Activated T-helper 1 cell treated with anti-CD3 and anti-CD28 coated beads, Interleukin-12 subunit alpha, Interleukin-12 subunit beta, Interleukin-2, Interleukin-4 antibody, amounts not matched to agents 30 ng/mL and 10 ng/mL and 1 ng/mL, durations not matched to agents 14 hours and 24 hours and 36 hours (primary cell): ENCODE measurements around the gene CACNA1B. TPM values are rescaled to one million over a fixed set of nuclear protein-coding genes. Genes with fewer than 3 reads are reported as not detected.
"Not testable (repeated sequence)": the region's sequence is repeated elsewhere in the genome, so short reads cannot be mapped to it uniquely, and the experiment has no call there.

Experiments used
- DNase-seq: peaks from one replicate; pipeline ENCODE4 v3.0.0; 2021; ENCODE audit warnings: low spot score
- H3K27ac Mint-ChIP-seq: one replicate; pipeline ENCODE4 v1.8.0; 2021; ENCODE audit warnings: mild to moderate bottlenecking, mixed read lengths
- H3K27me3 Mint-ChIP-seq: one replicate; pipeline ENCODE4 v1.8.0; 2022; ENCODE audit warnings: mild to moderate bottlenecking, moderate library complexity, mixed read lengths; ENCODE audit not compliant: insufficient read depth
- H3K36me3 Mint-ChIP-seq: one replicate; pipeline ENCODE4 v1.8.0; 2021; ENCODE audit warnings: low read depth, mixed read lengths
- H3K4me1 Mint-ChIP-seq: one replicate; pipeline ENCODE4 v1.8.0; 2021; ENCODE audit warnings: low read depth, mixed read lengths
- H3K4me3 Mint-ChIP-seq: one replicate; pipeline ENCODE4 v1.8.0; 2021; ENCODE audit warnings: mild to moderate bottlenecking, moderate library complexity, mixed read lengths
- H3K9me3 Mint-ChIP-seq: one replicate; pipeline ENCODE4 v1.8.0; 2021; ENCODE audit warnings: mixed read lengths
- intact Hi-C: fragments of 100-400 bp; cut with micrococcal nuclease; formaldehyde crosslinking; loops from one replicate; pipeline ENCODE4 v1.15.1; 2024
- total RNA-seq: library from RNA; stranded (reverse); gene quantifications from 2 replicates; pipeline ENCODE4 v1.2.3, GENCODE V29; 2022

The CACNA1B gene
- total RNA-seq, 1 donor from 2014 or later, result not detected

DNA sequence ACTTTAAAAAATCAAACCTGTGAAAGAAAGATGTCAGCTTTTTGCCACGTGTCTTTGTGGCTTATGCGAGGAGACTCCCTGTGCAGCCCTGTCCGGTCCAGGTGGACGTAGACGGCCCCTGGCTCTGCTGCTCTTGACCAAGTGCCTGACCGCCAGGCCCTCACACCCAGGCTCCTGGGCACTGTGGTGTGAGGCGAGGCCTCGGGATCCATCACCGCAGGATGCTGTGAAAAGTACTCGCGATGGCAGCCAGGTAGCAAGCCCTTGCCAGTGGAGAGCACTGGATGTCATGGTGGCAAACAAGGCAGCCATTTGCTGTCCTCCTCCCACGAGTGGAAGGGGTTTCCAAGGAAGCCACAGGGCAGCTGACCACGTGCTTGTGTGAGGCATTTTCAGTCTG, 245.1 kb downstream of the CACNA1B start:
- no peaks in the 10 kb centered on the region for H3K4me1 Mint-ChIP-seq
- no peak for DNase-seq
- H3K27me3 Mint-ChIP-seq, result no peaks in the 10 kb centered on the region
- H3K27ac Mint-ChIP-seq, result no peak overlapping the region
- no peaks in the 10 kb centered on the region for H3K9me3 Mint-ChIP-seq
- no peaks in the 10 kb centered on the region for H3K36me3 Mint-ChIP-seq
- intact Hi-C loops, result no loop called here
- no peak overlapping the region for H3K4me3 Mint-ChIP-seq

DNA sequence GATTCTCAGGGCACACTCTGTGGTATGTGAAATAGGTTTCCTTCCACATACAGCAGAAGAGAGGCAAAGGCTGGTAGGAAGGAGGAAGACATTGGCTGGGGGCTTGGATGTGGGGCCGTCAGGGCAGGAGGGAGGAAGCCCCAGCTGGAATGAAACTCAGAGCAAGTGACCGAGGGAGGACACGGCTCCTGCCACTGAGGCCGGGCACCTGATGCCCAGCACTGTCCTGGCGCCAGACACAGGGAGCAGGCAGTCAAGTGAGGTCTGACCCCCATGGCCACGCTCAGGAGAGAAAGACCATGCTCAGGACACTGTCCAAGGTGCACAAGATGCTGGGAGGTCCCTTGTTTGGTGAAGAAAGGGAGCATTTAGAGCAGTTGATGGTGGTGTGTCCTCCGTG, 245.5 kb downstream of the CACNA1B start:
- DNase-seq, result no peak
- no peaks in the 10 kb centered on the region for H3K27me3 Mint-ChIP-seq
- no peak overlapping the region for H3K27ac Mint-ChIP-seq
- intact Hi-C loops, result no loop called here
- no peak overlapping the region for H3K4me3 Mint-ChIP-seq
- no peaks in the 10 kb centered on the region for H3K9me3 Mint-ChIP-seq
- no peaks in the 10 kb centered on the region for H3K4me1 Mint-ChIP-seq
- no peaks in the 10 kb centered on the region for H3K36me3 Mint-ChIP-seq

DNA sequence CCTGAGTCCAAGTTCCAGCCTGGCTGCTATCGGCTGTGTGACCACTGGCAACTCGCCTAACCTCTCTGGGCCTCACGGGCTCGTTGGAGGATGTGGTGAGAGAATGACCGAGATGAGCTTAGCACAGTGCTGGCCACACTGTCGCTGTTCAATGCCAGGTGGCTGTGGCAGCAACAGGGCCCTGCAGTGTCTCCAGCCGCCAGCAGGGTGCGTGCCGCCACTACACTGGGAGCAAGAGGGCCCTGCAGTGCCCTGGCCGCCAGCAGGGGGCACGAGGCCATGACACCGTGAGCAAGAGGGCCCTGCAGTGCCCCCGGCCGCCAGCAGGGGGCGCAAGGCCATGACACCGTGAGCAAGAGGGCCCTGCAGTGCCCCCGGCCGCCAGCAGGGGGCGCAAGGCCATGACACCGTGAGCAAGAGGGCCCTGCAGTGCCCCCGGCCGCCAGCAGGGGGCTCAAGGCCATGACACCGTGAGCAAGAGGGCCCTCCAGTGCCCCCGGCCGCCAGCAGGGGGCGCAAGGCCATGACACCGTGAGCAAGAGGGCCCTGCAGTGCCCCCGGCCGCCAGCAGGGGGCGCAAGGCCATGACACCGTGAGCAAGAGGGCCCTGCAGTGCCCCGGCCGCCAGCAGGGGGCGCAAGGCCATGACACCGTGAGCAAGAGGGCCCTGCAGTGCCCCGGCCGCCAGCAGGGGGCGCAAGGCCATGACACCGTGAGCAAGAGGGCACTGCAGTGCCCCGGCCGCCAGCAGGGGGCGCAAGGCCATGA, 248.7 kb downstream of the CACNA1B start:
- H3K4me1 Mint-ChIP-seq, H3K27me3 Mint-ChIP-seq, H3K36me3 Mint-ChIP-seq, H3K27ac Mint-ChIP-seq, H3K9me3 Mint-ChIP-seq, intact Hi-C loops, H3K4me3 Mint-ChIP-seq: not testable (repeated sequence)
- peak; percentile 44 for DNase-seq

DNA sequence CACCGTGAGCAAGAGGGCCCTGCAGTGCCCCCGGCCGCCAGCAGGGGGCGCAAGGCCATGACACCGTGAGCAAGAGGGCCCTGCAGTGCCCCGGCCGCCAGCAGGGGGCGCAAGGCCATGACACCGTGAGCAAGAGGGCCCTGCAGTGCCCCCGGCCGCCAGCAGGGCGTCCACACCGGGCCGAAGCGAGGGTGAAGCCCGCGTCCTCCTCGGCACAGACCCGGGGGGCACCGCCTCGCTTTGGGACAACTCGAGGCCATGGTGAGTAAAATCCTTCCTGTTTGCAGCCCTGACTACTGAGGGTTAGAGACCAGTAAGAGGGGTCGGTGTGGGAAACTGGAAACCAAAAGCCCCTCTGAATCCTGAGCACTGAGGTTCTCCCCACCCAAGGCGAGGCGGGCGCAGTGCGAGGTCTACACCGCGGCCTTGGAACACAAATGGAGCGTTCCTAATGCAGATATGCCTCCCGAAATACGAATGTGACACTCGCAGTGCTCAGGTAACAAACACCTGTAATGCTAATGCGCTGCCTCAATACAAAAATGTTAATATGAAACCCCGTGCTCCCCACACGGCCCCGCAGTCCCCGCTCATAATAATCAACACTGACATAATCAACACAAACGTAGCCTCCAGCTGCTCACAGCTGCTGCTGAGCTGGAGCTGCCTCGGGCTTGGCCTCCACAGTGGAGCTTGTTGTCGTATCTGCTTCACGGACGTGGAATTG, 249.4 kb downstream of the CACNA1B start:
- H3K4me3 Mint-ChIP-seq, H3K9me3 Mint-ChIP-seq, H3K36me3 Mint-ChIP-seq, H3K27ac Mint-ChIP-seq, intact Hi-C loops, H3K4me1 Mint-ChIP-seq, DNase-seq, H3K27me3 Mint-ChIP-seq: not testable (repeated sequence)

DNA sequence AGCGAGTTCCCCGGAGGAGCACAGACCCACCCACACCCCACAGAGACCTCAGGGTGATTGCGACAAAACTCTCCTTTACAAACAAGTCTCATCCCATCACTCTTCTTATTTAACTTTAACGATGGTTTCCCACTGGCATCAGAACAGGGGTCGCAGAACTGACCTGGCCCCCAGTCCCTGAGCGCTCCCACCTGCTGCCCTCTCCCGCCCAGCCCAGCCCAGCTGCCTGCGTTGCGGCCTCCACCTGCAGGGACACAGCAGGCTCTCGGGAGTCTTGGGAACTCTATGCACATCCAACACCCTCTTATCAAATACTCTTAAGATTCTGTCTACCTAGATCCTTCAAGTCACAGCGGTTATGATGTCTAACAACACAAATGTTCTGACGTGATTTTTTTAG, 250.4 kb downstream of the CACNA1B start:
- H3K27ac Mint-ChIP-seq, DNase-seq, H3K9me3 Mint-ChIP-seq, H3K4me3 Mint-ChIP-seq, H3K27me3 Mint-ChIP-seq, H3K4me1 Mint-ChIP-seq, intact Hi-C loops, H3K36me3 Mint-ChIP-seq: not testable (repeated sequence)

DNA sequence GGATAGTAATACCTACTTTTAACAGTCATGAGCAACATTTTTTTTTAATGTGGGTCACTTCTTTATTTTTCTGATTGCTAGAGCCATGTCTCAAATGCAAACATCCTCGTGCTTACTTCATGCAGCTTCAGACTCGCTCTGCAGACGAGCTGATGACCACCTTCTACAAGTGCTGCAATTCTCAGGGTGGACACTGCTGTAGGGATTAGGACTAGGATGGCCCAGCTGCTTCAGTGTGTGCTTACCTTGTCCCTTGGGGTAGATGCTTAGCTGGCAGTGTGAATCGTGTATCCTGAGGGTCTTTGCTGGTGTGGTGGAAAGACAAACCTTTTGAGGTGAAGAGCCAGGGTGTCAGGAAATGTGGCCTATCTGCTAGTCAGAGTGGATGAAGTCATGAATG, 251.7 kb downstream of the CACNA1B start:
- H3K27me3 Mint-ChIP-seq, H3K27ac Mint-ChIP-seq, H3K36me3 Mint-ChIP-seq, DNase-seq, H3K4me1 Mint-ChIP-seq, H3K9me3 Mint-ChIP-seq, H3K4me3 Mint-ChIP-seq, intact Hi-C loops: not testable (repeated sequence)

DNA sequence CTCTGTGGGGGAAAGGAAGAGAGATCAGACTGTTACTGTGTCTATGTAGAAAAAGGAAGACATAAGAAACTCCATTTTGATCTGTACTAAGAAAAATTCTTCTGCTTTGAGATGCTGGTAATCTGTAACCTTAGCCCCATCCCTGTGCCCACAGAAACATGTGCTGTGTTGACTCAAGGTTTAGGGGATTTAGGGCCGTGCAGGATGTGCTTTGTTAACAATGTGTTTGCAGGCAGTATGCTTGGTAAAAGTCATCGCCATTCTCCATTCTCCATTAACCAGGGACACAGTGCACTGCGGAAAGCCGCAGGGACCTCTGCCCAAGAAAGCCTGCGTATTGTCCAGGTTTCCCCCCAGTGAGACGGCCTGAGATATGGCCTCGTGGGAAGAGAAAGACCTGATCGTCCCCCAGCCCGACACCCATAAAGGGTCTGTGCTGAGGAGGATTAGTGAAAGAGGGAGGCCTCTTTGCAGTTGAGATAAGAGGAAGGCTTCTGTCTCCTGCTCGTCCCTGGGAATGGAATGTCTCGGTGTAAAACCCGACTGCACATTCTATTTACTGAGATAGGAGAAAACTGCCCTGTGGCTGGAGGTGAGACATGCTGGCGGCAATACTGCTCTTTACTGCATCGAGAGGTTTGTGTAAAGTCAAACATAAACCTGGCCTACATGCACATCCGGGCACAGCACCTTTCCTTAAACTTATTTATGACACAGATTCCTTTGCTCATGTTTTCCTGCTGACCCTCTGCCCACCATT, 255.5 kb downstream of the CACNA1B start:
- H3K27me3 Mint-ChIP-seq, H3K36me3 Mint-ChIP-seq, DNase-seq, H3K27ac Mint-ChIP-seq, H3K4me1 Mint-ChIP-seq, H3K9me3 Mint-ChIP-seq, intact Hi-C loops, H3K4me3 Mint-ChIP-seq: not testable (repeated sequence)

DNA sequence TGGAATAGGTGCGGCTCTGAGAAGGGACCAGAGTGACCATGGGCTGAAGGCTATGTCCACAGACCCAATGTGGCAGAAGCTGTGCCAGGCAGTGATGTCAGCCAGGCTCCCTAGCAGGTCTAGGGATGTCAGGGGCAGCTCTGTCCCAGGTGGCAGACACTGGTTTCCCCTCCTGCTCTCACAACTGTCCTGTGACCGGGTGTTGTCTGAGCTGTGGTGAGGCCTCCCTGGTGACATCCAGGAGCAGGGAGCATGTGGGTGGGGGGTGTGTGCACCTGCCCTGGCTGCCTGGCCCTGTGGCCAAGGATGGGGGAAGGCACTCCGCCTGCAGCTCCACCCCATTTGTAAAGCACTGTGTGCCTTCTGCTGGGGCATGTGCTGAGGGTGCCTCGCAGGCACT, 257.0 kb downstream of the CACNA1B start:
- H3K9me3 Mint-ChIP-seq, H3K36me3 Mint-ChIP-seq, DNase-seq, H3K4me1 Mint-ChIP-seq, intact Hi-C loops, H3K27me3 Mint-ChIP-seq, H3K4me3 Mint-ChIP-seq, H3K27ac Mint-ChIP-seq: not testable (repeated sequence)

DNA sequence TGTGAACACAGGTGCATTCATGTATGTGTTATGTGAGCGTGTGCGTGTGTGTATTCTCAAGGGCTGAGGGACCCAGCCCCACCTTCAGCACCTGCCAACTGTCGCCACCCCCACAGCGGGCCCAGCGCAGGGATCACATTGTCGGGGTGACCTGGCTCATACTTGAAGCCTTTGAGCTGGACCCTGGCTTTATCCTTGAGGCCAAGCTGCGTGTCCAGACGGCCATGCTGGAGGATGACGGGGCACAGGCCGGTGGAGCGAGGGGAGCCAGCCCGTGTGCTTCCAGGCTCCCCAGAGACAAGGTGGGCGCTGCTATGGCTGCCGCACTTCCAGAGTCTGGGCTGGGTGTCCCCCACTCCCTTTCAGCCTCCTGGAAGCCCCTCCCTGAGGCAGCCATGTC, 261.5 kb downstream of the CACNA1B start:
- DNase-seq, H3K9me3 Mint-ChIP-seq, intact Hi-C loops, H3K36me3 Mint-ChIP-seq, H3K4me1 Mint-ChIP-seq, H3K27ac Mint-ChIP-seq, H3K4me3 Mint-ChIP-seq, H3K27me3 Mint-ChIP-seq: not testable (repeated sequence)

DNA sequence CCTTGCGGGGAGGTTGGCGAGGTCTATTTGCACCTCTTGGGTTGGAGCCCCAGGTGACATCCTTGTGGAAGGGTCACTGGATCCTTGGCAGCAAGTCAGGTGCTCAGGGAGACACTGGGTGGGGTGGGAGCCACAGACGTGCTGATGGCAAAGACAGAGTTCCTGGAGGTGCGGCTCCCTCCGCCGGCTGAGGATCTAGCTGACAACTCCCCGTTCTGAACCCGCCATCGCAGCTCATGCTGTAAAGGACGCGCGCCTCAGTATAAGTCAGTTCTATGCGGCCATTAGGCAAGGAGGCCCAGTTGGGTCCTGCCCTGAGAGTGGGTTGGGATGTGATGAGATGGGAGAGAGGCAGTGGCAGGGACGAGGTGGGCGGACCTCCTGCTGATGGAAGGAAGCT, 263.4 kb downstream of the CACNA1B start:
- H3K4me3 Mint-ChIP-seq, H3K36me3 Mint-ChIP-seq, H3K27me3 Mint-ChIP-seq, H3K27ac Mint-ChIP-seq, intact Hi-C loops, DNase-seq, H3K9me3 Mint-ChIP-seq, H3K4me1 Mint-ChIP-seq: not testable (repeated sequence)

DNA sequence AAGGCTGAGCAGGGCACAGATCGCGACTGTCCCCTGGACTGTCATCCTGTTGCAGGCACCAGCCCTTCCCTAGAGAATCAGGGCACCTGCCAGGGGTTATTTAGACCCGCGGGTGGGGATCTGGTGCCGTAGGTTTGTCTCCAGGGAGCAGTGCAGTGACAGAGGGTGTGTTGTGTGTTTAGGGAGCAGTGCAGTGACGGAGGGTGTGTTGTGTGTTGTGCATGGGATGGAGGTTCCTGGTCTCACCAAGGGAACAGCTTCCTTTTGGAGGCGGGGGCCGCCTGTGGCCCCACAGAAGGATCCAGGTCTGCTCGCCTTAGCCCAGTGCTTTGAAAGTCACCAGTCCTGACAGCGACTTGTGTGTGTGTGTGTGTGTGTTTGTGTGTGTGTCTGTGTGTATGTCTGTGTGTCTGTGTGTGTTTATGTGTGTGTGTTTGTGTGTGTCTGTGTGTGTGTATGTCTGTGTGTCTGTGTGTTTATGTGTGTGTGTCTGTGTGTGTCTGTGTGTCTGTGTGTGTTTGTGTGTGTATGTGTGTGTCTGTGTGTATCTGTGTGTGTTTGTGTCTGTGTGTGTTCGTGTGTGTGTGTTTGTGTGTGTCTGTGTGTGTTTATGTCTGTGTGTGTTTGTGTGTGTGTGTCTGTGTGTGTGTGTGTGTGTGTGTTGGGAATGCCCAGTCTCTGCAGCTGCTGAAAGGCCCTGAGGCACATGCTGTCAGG, 265.1 kb downstream of the CACNA1B start:
- H3K4me3 Mint-ChIP-seq, H3K4me1 Mint-ChIP-seq, H3K27ac Mint-ChIP-seq, intact Hi-C loops, H3K36me3 Mint-ChIP-seq, H3K27me3 Mint-ChIP-seq, H3K9me3 Mint-ChIP-seq, DNase-seq: not testable (repeated sequence)

DNA sequence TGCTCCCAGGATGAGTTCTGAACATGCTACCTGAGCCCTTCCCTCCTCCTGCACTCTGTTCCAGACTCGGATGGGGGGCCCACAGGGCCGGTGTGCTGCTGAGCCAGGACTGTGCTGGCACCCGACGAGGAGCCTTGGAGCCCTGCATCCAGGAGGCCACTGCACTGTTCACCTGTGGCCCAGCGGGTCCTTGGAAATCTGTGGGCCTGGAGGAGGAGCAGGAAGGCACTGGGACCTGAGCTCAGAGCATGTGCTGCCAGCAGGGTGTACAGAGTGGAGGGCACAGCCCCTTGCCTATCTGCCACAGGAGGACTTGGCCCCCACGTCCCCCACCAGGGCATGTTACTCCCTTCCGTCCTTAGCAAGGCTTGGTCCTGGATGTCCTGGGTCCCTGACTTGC, 265.9 kb downstream of the CACNA1B start:
- H3K4me3 Mint-ChIP-seq, H3K4me1 Mint-ChIP-seq, H3K9me3 Mint-ChIP-seq, H3K27ac Mint-ChIP-seq, H3K27me3 Mint-ChIP-seq, DNase-seq, intact Hi-C loops, H3K36me3 Mint-ChIP-seq: not testable (repeated sequence)

DNA sequence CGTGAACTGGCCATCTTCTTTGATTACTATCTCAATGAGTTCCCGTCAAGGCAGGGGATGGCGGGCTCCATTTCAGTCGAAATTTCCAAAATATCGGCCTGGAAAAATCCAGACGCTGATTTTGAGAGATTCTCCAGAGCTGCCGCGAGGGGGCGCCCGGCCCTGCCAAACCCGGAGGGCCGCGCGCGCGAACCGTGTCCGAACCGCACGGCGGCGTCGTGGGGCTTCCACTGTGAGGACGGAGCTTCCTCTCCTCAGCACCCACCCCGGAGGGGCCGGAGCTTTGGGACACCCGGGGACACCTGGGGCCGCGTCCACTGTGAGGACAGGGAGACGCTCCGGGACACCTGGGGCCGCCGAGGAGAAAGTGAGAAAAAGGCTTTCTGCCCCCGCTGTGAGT, 270.0 kb downstream of the CACNA1B start:
- H3K27ac Mint-ChIP-seq, H3K36me3 Mint-ChIP-seq, H3K9me3 Mint-ChIP-seq, DNase-seq, H3K4me3 Mint-ChIP-seq, H3K27me3 Mint-ChIP-seq, H3K4me1 Mint-ChIP-seq, intact Hi-C loops: not testable (repeated sequence)
